Neural cell (in vitro differentiated cells): ENCODE measurements around the gene PGAM2.
"Not testable (repeated sequence)": the region's sequence is repeated elsewhere in the genome, so short reads cannot be mapped to it uniquely, and the experiment has no call there.

Source experiments
- EP300 ChIP-seq: fragments of 450-650 bp; conservative IDR thresholded peaks from 2 replicates; pipeline ENCODE4 v1.6.1; 2014; ENCODE audit warnings: antibody characterized with exemption, mild to moderate bottlenecking, moderate library complexity; ENCODE audit not compliant: poor library complexity, severe bottlenecking
- EZH2 ChIP-seq: fragments of 200-600, 300-800 bp; shearing (Covaris generic), sonication (generic); IDR thresholded peaks from 2 replicates; pipeline ENCODE4 v1.6.1; 2014; ENCODE audit warnings: antibody characterized with exemption, low read length, borderline replicate concordance, mild to moderate bottlenecking; ENCODE audit not compliant: insufficient read depth, poor library complexity, severe bottlenecking
- MXI1 ChIP-seq: fragments of 450-650 bp; conservative IDR thresholded peaks from 2 replicates; pipeline ENCODE4 v1.6.1; 2014; ENCODE audit warnings: antibody characterized with exemption, mild to moderate bottlenecking; ENCODE audit not compliant: poor library complexity, severe bottlenecking
- POLR2AphosphoS5 ChIP-seq: IDR thresholded peaks from 2 replicates; pipeline ENCODE4 v1.6.1; 2012
- RAD21 ChIP-seq: fragments of 450-650 bp; conservative IDR thresholded peaks from 2 replicates; pipeline ENCODE4 v1.6.1; 2014; ENCODE audit warnings: antibody characterized with exemption, mild to moderate bottlenecking, moderate library complexity
- SMC3 ChIP-seq: fragments of 450-650 bp; conservative IDR thresholded peaks from 2 replicates; pipeline ENCODE4 v1.6.1; 2014; ENCODE audit warnings: antibody characterized with exemption, mild to moderate bottlenecking, moderate library complexity; ENCODE audit not compliant: poor library complexity
- TAF1 ChIP-seq: IDR thresholded peaks from 2 replicates; pipeline ENCODE4 v1.6.1; 2012; ENCODE audit warnings: low read depth
- TF ChIP-seq, protein P1 (sequence below): fragments of 450-650 bp; IDR thresholded peaks from 2 replicates; pipeline ENCODE4 v1.5.1; 2014; ENCODE audit warnings: antibody characterized with exemption, mild to moderate bottlenecking, moderate library complexity; ENCODE audit not compliant: poor library complexity, severe bottlenecking
- TF ChIP-seq, protein P2 (sequence below): IDR thresholded peaks from 2 replicates; pipeline ENCODE4 v1.6.1; 2012; ENCODE audit warnings: borderline replicate concordance

DNA sequence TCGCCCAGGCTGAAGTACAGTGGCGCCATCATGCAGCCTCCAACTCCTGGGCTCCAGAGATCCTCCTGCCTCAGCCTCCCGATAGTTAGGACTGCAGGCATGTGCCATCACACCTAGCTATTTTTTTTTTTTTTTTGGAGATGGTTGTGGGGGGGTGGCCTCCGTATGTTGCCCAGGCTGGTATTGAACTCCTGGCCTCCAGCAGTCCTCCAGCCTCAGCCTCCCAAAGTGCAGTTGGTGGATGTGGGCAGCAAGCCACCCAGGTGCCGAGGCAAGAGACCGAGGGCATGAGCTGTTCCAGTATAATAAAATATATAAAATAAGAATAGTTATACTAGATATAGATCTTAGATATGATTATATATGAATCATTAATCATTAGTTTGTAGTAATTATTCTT lies 45.5 kb downstream of the PGAM2 start:
- TF ChIP-seq, protein P1, sequence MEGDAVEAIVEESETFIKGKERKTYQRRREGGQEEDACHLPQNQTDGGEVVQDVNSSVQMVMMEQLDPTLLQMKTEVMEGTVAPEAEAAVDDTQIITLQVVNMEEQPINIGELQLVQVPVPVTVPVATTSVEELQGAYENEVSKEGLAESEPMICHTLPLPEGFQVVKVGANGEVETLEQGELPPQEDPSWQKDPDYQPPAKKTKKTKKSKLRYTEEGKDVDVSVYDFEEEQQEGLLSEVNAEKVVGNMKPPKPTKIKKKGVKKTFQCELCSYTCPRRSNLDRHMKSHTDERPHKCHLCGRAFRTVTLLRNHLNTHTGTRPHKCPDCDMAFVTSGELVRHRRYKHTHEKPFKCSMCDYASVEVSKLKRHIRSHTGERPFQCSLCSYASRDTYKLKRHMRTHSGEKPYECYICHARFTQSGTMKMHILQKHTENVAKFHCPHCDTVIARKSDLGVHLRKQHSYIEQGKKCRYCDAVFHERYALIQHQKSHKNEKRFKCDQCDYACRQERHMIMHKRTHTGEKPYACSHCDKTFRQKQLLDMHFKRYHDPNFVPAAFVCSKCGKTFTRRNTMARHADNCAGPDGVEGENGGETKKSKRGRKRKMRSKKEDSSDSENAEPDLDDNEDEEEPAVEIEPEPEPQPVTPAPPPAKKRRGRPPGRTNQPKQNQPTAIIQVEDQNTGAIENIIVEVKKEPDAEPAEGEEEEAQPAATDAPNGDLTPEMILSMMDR = not testable (repeated sequence)
- TF ChIP-seq EP300, EZH2, MXI1, POLR2AphosphoS5, RAD21, SMC3, TAF1: not testable (repeated sequence)
- TF ChIP-seq, protein P2, sequence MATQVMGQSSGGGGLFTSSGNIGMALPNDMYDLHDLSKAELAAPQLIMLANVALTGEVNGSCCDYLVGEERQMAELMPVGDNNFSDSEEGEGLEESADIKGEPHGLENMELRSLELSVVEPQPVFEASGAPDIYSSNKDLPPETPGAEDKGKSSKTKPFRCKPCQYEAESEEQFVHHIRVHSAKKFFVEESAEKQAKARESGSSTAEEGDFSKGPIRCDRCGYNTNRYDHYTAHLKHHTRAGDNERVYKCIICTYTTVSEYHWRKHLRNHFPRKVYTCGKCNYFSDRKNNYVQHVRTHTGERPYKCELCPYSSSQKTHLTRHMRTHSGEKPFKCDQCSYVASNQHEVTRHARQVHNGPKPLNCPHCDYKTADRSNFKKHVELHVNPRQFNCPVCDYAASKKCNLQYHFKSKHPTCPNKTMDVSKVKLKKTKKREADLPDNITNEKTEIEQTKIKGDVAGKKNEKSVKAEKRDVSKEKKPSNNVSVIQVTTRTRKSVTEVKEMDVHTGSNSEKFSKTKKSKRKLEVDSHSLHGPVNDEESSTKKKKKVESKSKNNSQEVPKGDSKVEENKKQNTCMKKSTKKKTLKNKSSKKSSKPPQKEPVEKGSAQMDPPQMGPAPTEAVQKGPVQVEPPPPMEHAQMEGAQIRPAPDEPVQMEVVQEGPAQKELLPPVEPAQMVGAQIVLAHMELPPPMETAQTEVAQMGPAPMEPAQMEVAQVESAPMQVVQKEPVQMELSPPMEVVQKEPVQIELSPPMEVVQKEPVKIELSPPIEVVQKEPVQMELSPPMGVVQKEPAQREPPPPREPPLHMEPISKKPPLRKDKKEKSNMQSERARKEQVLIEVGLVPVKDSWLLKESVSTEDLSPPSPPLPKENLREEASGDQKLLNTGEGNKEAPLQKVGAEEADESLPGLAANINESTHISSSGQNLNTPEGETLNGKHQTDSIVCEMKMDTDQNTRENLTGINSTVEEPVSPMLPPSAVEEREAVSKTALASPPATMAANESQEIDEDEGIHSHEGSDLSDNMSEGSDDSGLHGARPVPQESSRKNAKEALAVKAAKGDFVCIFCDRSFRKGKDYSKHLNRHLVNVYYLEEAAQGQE = not testable (repeated sequence)
